Activated CD4-positive, alpha-beta T cell treated with anti-CD3 and anti-CD28 coated beads, Interleukin-2, Interleukin-4, amounts not matched to agents 100 ng/mL and 50 ng/mL, durations not matched to agents 16 hours and 8 hours (primary cell): Measurements from ENCODE around the gene EXOC2.
"Not testable (repeated sequence)": the region's sequence is repeated elsewhere in the genome, so short reads cannot be mapped to it uniquely, and the experiment has no call there.

Experiments used
- DNase-seq: peaks from one replicate; pipeline ENCODE4 v3.0.0-alpha.2; 2020; ENCODE audit warnings: low spot score

The EXOC2 gene

GRCh38 chr6:710601-711571, 17.9 kb upstream of the EXOC2 start:
- peak; percentile 73 for DNase-seq

DNA sequence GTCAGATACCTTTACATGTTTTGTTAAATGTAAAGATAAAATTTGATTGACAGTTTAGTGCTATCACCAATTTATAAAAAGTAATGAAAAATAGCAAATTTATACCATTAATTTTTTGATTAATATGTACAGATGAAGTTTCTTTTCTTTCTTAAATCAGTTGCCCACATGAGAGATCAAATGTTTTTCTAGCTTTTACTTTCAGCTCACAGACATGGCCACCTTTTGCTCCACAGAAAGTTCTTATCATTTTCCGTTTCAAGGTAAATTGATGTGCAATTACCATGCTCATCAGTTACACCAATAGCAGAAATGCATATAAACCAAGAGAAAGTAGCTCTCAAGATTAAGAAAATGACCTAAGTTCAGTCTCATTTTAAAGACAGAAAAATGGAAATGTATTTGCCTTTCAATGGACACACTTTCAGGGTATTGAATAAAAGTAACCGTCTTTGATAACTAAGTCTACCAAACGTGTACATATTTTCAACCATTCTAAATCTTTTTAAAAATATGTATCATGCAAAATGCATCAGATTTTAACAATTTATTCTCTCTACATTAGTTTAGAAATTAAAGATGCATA, 16.6 kb upstream of the EXOC2 start:
- no peak for DNase-seq

GRCh38 chr6:708237-708598, 15.3 kb upstream of the EXOC2 start:
- DNase-seq, result no peak

- DNase-seq, result no peak
These were observed 14.8 kb upstream of the EXOC2 start for GRCh38 chr6:707576-708236.

GRCh38 chr6:706819-707381, 14.0 kb upstream of the EXOC2 start:
- DNase-seq, result no peak

DNA sequence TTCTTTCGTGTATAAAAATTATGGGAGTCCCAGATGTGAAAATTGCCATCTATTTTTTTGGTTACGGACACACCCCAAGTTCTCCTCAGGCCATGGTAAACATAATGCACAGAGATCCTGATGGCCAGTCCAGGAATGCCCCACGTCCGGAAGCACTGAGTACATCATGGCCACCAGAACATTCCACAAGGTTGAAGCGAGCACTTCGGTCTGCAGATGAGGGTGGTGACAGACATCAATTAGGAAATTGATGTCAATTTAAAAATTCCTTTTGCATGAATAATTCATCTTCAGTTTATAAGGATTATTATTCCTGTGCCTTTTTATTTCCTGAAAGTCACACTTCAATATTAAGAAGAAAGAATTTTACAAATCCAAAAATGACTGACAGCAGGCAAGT, 13.2 kb upstream of the EXOC2 start:
- no peak for DNase-seq

DNA sequence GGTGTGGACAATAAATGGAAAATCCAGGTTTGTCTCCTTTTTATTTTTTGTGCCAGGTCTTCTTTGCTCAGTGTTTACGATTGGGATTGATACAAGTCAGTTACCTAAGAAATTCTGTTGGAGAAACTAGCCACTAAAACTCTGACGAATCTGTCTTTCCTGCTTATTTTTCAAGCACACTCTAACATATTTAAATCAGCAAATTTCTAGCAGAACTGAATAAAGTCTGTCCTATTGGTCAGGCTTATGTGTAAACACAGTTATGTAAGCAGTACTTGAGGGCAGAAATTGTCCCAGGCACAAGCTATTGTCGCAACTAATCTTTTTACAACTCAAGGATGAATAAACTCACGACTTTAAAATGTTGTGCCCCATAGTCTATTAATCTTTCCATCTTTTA, 12.1 kb upstream of the EXOC2 start:
- no peak for DNase-seq

GRCh38 chr6:704046-704445, 11.1 kb upstream of the EXOC2 start:
- DNase-seq, result no peak

- no peak for DNase-seq
These were observed 10.6 kb upstream of the EXOC2 start for GRCh38 chr6:703552-703951.

- no peak for DNase-seq
These were observed 9.0 kb upstream of the EXOC2 start for GRCh38 chr6:701700-702479.

DNA sequence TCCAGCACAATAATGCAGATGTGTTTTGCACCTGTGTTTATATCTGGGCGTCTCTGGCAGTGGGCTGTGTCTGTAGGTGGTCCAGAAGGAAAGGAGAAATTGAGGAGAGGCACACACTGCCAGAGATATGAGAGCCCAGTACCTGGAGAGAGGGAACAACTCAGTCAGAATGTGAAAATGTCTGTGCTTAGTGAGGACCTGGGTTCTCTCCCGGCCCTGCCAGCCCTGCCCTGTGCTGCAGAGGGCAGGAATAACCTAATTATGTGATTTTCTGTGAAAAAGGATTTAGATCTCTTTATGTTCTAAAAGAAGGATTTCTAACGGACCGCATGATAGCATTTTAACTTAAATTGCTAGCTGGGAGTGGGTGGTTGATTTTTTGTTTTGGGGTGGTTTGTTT, 8.3 kb upstream of the EXOC2 start:
- no peak for DNase-seq

GRCh38 chr6:700490-700889, 7.6 kb upstream of the EXOC2 start:
- DNase-seq, result no peak

- DNase-seq, result no peak
These were observed 6.4 kb upstream of the EXOC2 start for GRCh38 chr6:699319-699718.

GRCh38 chr6:694431-695126, 1.6 kb upstream of the EXOC2 start:
- not testable (repeated sequence) for DNase-seq

DNA sequence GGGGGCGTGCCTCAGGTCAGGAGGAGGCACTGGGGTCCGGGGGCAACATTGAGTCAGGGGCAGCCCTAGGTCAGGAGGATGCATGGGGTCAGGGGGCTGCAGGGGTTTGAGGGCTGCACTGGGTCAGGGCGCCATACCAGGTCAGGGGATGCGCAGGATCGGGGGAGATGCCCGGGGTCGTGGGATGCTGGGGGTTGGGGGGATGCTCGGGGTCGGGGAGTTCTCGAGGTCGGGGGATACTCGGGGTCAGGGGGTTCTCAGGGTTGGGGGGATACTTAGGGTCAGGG, 727 bp upstream of the EXOC2 start:
- DNase-seq, result no peak

GRCh38 chr6:692356-692851, 535 bp downstream of the EXOC2 start:
- DNase-seq, result peak; percentile 81

- DNase-seq, result no peak
These were observed 3.7 kb downstream of the EXOC2 start for GRCh38 chr6:689223-689622.

GRCh38 chr6:686497-686896, 6.4 kb downstream of the EXOC2 start:
- DNase-seq, result no peak

GRCh38 chr6:684831-685636, 7.9 kb downstream of the EXOC2 start:
- DNase-seq, result peak; percentile 87

DNA sequence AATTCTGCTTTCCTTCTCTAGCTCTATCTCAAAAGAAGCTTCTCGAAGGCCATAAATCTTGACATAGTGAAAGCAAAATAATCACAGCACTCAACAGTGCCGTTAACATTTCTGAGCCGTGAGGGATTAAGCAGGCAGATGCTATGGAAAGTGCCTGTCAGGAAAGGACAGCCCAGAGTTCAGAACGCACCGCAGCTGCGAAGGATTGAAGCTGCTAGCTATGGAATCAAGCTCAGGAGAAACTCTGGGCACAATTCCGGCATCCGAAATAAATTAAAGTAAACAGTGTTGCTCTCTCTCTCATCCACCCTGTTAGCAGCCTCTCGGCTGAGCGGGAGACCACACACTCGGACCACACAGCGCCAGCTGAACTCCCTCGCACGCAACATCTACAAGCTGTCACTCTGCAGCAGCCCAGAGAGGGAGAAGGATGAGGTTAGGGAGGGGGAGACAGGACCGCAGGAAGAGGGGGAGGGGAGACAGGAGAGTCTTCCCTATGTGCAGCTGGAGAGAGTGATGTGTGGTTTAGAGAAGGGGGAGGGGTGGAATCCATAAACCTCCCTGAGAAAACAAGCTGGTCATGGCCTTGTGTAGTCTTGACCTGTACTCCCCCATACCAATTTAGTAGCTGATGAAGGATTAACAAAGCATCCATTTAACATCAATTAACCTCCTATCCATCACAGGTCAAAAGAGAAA, 9.0 kb downstream of the EXOC2 start:
- DNase-seq, result peak; percentile 22
